A673 (cell line): ENCODE data around the gene LYPLA2.

Experiments used
- CTCF ChIP-seq: fragments of 300-800, 200-600 bp; sonication (generic); conservative IDR thresholded peaks from 2 replicates; pipeline ENCODE4 v1.5.1; 2017; ENCODE audit warnings: low read depth, mild to moderate bottlenecking, antibody characterized with exemption, low read length, moderate library complexity, mixed read lengths
- EZH2 ChIP-seq: fragments of 200-600 bp; sonication (generic); IDR thresholded peaks from 2 replicates; pipeline ENCODE4 v1.6.1; 2017; ENCODE audit warnings: borderline replicate concordance, low read depth, mild to moderate bottlenecking, mixed read lengths, antibody characterized with exemption, low read length; ENCODE audit not compliant: poor library complexity, severe bottlenecking

- TF ChIP-seq CTCF (no peak), EZH2 (no peak)
These were observed 47.0 kb downstream of the LYPLA2 start for GRCh38 chr1:23837908-23838307.
